K562 (cell line): ENCODE data around the gene NIPAL4. TPM values are rescaled to one million over a fixed set of nuclear protein-coding genes. Genes with fewer than 3 reads are reported as not detected.

Source experiments
- ATAC-seq: fragments of 200-7000 bp; cut with Tn5 transposase; 3 replicates; pipeline ENCODE4 v1.9.1; 2020; ENCODE audit warnings: moderate library complexity
- BruUV-seq: library from RNA; stranded (reverse); fragments of 400-500 nt; replicated peaks from 2 replicates; lab custom pipeline; 2021; lab: Mats Ljungman, UMichigan
- CTCF ChIA-PET: fragments of 300-600 bp; formaldehyde crosslinking; extraction: SDS; loops from one replicate; lab custom pipeline; 2021; ENCODE audit warnings: low intra/inter-chr PET ratio; lab: Yijun Ruan, JAX
- POLR2A ChIA-PET: fragments of 300-600, 350-650 bp; sonication (Branson Sonifier 250); formaldehyde crosslinking; extraction: SDS; loops from one replicate; lab custom pipeline; 2021; ENCODE audit warnings: antibody characterized with exemption, inconsistent platforms; lab: Yijun Ruan, JAX
- DNase-seq, 4 experiments: peaks; one replicate each; pipeline versions ENCODE4 v3.0.0 to v3.0.0-alpha.2; 2011 to 2018; ENCODE audit warnings: low spot score in 3 of 4, mixed read lengths in 3 of 4; ENCODE audit errors: extremely low read depth in 1 of 4
- FAIRE-seq: peaks from 2 replicates; lab custom pipeline; 2011; peaks lifted over from hg19 to GRCh38; lab: Jason Lieb, UNC
- H2AFZ ChIP-seq: 2 replicates; pipeline ENCODE4 v1.6.0; 2011; ENCODE audit warnings: low read depth, low read length, control low read depth, inconsistent platforms
- H3K27ac ChIP-seq: fragments of 200-600 bp; 3 replicates; pipeline ENCODE4 v1.8.0; 2011; ENCODE audit warnings: low read depth, mild to moderate bottlenecking, control low read depth, inconsistent platforms, low read length, moderate library complexity, mixed read lengths; ENCODE audit errors: extremely low read depth
- H3K27me3 ChIP-seq, 2 experiments: fragments of 300-600 bp in 1 of 2; 2 replicates in 1 of 2; 3 replicates in 1 of 2; pipeline versions ENCODE4 v1.6.0 to v1.8.0; 2011; ENCODE audit warnings: inconsistent platforms in 2 of 2, low read length in 2 of 2, mild to moderate bottlenecking in 1 of 2, mixed read lengths in 1 of 2, moderate library complexity in 1 of 2; ENCODE audit not compliant: control insufficient read depth in 2 of 2, insufficient read depth in 2 of 2
- H3K36me3 ChIP-seq: fragments of 300-600 bp; 3 replicates; pipeline ENCODE4 v1.8.0; 2011; ENCODE audit warnings: mild to moderate bottlenecking, low read length, inconsistent platforms; ENCODE audit not compliant: control insufficient read depth, insufficient read depth
- H3K4me1 ChIP-seq, 2 experiments: fragments of 200-600 bp in 1 of 2; replicated peaks in 1 of 2; 2 replicates in 1 of 2; 3 replicates in 1 of 2; pipeline versions ENCODE4 v1.5.1 to v1.8.0; 2011; ENCODE audit warnings: inconsistent platforms in 2 of 2, low read length in 2 of 2, mild to moderate bottlenecking in 1 of 2, mixed read lengths in 1 of 2, moderate library complexity in 1 of 2; ENCODE audit not compliant: control insufficient read depth in 2 of 2, insufficient read depth in 2 of 2
- H3K4me2 ChIP-seq: 2 replicates; pipeline ENCODE4 v1.6.1; 2011; ENCODE audit warnings: low read length, control low read depth, inconsistent platforms, mixed read lengths; ENCODE audit not compliant: insufficient read depth
- H3K4me3 ChIP-seq: fragments of 200-600 bp; sonication (generic), shearing (Covaris generic); 2 replicates; pipeline ENCODE4 v1.5.1; 2016; ENCODE audit warnings: control low read depth, inconsistent platforms
- H3K79me2 ChIP-seq: fragments of 200-600 bp; 3 replicates; pipeline ENCODE4 v1.8.0; 2011; ENCODE audit warnings: low read length, inconsistent platforms; ENCODE audit not compliant: control insufficient read depth, insufficient read depth
- H3K9ac ChIP-seq, 2 experiments: 2 replicates each; pipeline versions ENCODE4 v1.6.0 to v1.6.1; 2011; ENCODE audit warnings: low read depth in 2 of 2, low read length in 2 of 2, control low read depth in 1 of 2, inconsistent platforms in 1 of 2, mild to moderate bottlenecking in 1 of 2, mixed read lengths in 1 of 2; ENCODE audit not compliant: insufficient read depth in 1 of 2
- H3K9me1 ChIP-seq: one replicate; pipeline ENCODE4 v1.6.0; 2011; ENCODE audit warnings: inconsistent platforms, mild to moderate bottlenecking, low read length, moderate library complexity; ENCODE audit not compliant: control insufficient read depth, insufficient read depth
- H3K9me3 ChIP-seq: replicated peaks from 2 replicates; pipeline ENCODE4 v1.5.1; 2011; ENCODE audit warnings: low read depth, low read length, inconsistent platforms; ENCODE audit not compliant: control insufficient read depth, insufficient read depth
- H4K20me1 ChIP-seq: replicated peaks from 2 replicates; pipeline ENCODE4 v1.6.1; 2011; ENCODE audit warnings: low read length, inconsistent platforms, mixed read lengths; ENCODE audit not compliant: control insufficient read depth, insufficient read depth
- CREM ChIP-seq: IDR thresholded peaks from 2 replicates; pipeline ENCODE4 v1.6.1; 2014; ENCODE audit warnings: antibody characterized with exemption, low read depth
- ELF1 ChIP-seq: fragments of 200-800 bp; sonication (Bioruptor generic); IDR thresholded peaks from 2 replicates; pipeline ENCODE4 v1.6.1; 2016; ENCODE audit warnings: missing genetic modification characterization, missing compliant biosample characterization
- ETV1 ChIP-seq: fragments of 450-650 bp; conservative IDR thresholded peaks from 2 replicates; pipeline ENCODE4 v1.6.1; 2016; ENCODE audit warnings: missing genetic modification characterization, control low read depth, low read depth, missing compliant biosample characterization
- HDAC1 ChIP-seq, 2 experiments: fragments of 450-650 bp; IDR thresholded peaks; 2 replicates each; pipeline ENCODE4 v1.6.1; 2016 to 2017; ENCODE audit warnings: inconsistent platforms in 1 of 2, mild to moderate bottlenecking in 1 of 2, moderate library complexity in 1 of 2
- NR4A1 ChIP-seq, 2 experiments: fragments of 250-450 bp in 1 of 2; fragments of 450-650 bp in 1 of 2; sonication (Bioruptor Pico) in 1 of 2; IDR thresholded peaks; 2 replicates each; pipeline versions ENCODE4 v1.4.0 to v1.6.1; 2016 to 2020; ENCODE audit warnings: mild to moderate bottlenecking in 2 of 2, missing compliant biosample characterization in 1 of 2, missing genetic modification characterization in 1 of 2, moderate library complexity in 1 of 2
- POLR2AphosphoS2 ChIP-seq: IDR thresholded peaks from 2 replicates; pipeline ENCODE4 v1.6.1; 2012; ENCODE audit warnings: low read length, improper control_type of control experiment
- SAP30 ChIP-seq: fragments of 200-600 bp; sonication (generic); IDR thresholded peaks from 2 replicates; pipeline ENCODE4 v1.6.1; 2012; ENCODE audit warnings: borderline replicate concordance, low read depth, mild to moderate bottlenecking, moderate library complexity, low read length, control low read depth, inconsistent platforms; ENCODE audit not compliant: insufficient read depth, poor library complexity, severe bottlenecking
- ZNF134 ChIP-seq: fragments of 250-450 bp; sonication (Bioruptor Pico); conservative IDR thresholded peaks from 2 replicates; pipeline ENCODE4 v1.4.0; 2020
- WGBS: fragments of 100-300 bp; shearing (Covaris generic); methylation state at CpG from one replicate; pipeline ENCODE4 v1.1.6; 2016; ENCODE audit warnings: low coverage, mixed read lengths; ENCODE audit not compliant: insufficient coverage; ENCODE audit errors: missing lambda C conversion rate; 5-methylcytosine and 5-hydroxymethylcytosine counted together
- in situ Hi-C: fragments of 300-500 bp; cut with MboI; formaldehyde crosslinking; loops from 4 replicates; pipeline ENCODE4 v1.15.0; 2018; ENCODE audit warnings: inconsistent platforms, mixed read lengths
- intact Hi-C: fragments of 100-400 bp; cut with micrococcal nuclease; formaldehyde crosslinking; loops from 2 replicates; pipeline ENCODE4 v1.14.2; 2022
- polyA plus RNA-seq, 8 experiments: library from polyadenylated mRNA; depleted of rRNA in 4 of 8; stranded (reverse) in 5 of 8; unstranded in 3 of 8; fragments of >200 nt; fragmentation: Nextera tagmentation in 2 of 8; fragmentation: Illumina TruSeq in 1 of 8; extraction: Ambion mirVana in 2 of 8; extraction: Trizol in 1 of 8; gene quantifications; 2 replicates each; pipeline versions ENCODE4 v1.2.1 to v1.2.3, GENCODE V29; 2011 to 2014; ENCODE audit warnings: inconsistent platforms in 1 of 8, missing spikeins in 1 of 8
- total RNA-seq, 7 experiments: library from RNA; depleted of rRNA in 6 of 7; stranded (reverse); fragments of >200 nt in 6 of 7; fragmentation: Illumina TruSeq in 2 of 7; extraction: Trizol in 2 of 7; gene quantifications; 2 replicates each; pipeline versions ENCODE4 v1.2.1 to v1.2.3, GENCODE V29; 2011 to 2021; ENCODE audit warnings: low replicate concordance in 1 of 7
- TF ChIP-seq, protein P1 (sequence below): IDR thresholded peaks from 2 replicates; pipeline ENCODE4 v1.6.1; 2011; ENCODE audit not compliant: insufficient read length; ENCODE audit errors: extremely low read depth
- TF ChIP-seq, protein P2 (sequence below), 2 experiments: IDR thresholded peaks; 2 replicates each; pipeline ENCODE4 v1.6.1; 2012; ENCODE audit warnings: improper control_type of control experiment in 2 of 2, low read depth in 2 of 2, low read length in 2 of 2, borderline replicate concordance in 1 of 2

Gene NIPAL4
- total and polyA plus RNA-seq, 9 of the 15 experiments (the other 6 are each of a cell fraction or from before 2014, with no cell fraction given): not detected

DNA sequence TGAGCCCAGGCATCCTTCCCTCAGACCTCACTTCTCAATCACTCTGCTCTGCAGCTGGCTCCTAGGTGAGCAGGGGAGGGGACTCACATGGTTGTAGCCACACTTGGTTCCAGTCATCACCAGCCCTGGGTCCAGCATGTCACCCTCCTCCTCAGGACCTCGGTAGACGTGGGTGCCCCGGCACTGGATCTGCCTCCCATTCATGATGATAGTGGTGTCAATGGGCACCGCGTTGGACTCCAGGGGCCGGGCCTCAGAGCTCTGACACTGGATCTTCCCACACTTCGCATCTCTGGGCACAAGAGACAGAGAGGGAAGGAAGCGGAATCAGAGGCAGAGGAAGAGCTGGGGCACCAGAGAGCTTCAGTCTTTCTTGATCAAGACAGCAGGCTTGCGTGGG is 32.9 kb downstream of the NIPAL4 start:
- no peak for ATAC-seq
- TF ChIP-seq SAP30: no peak
- no TSS peak for BruUV-seq
- DNase-seq: no peak
- no peaks in the 10 kb centered on the region for H3K36me3 ChIP-seq
- WGBS: 19% methylated on average over 8 of the region's 9 CpGs
- ChIA-PET CTCF (no interaction called here), POLR2A (interaction anchor here (0.8 to 1.3 kb wide), 3 partner anchors 12 to 33 kb away, joined by 3 to 4 read pairs (median 3); no protein-coding TSS in a partner anchor)
- intact Hi-C loops (no loop called here), in situ Hi-C loops (no loop called here)
- no peak overlapping the region for H3K27ac ChIP-seq
- H3K79me2 ChIP-seq: no peaks in the 10 kb centered on the region
- no peaks in the 10 kb centered on the region for H3K4me1 ChIP-seq
- no peak overlapping the region for H3K9ac ChIP-seq
- no peaks in the 10 kb centered on the region for H3K9me1 ChIP-seq
- FAIRE-seq: no peak
- H3K9me3 ChIP-seq: no peaks in the 10 kb centered on the region
- H2AFZ ChIP-seq: no peak overlapping the region
- H4K20me1 ChIP-seq: no peaks in the 10 kb centered on the region
- H3K4me3 ChIP-seq: no peak overlapping the region
- no peak overlapping the region for H3K4me2 ChIP-seq
- H3K27me3 ChIP-seq: peaks cover 0 to 9% of the 10 kb centered on the region in 2 experiments; a peak in 1 of 5 replicates

- no peaks in the 10 kb centered on the region for H3K36me3 ChIP-seq
- no peak overlapping the region for H3K4me2 ChIP-seq
- no peaks in the 10 kb centered on the region for H3K4me1 ChIP-seq
- peak overlapping the region in 1 of 2 experiments; percentile 27; a peak in 1 of 4 replicates for H3K9ac ChIP-seq
- peaks cover 0 to 4% of the 10 kb centered on the region in 2 experiments; a peak in 1 of 5 replicates for H3K27me3 ChIP-seq
- DNase-seq (peak in 2 of 4 experiments; percentile 21 to 31), FAIRE-seq (peak; percentile 52), ATAC-seq (peak; percentile 81)
- in situ Hi-C loops: no loop called here
- H4K20me1 ChIP-seq: no peaks in the 10 kb centered on the region
- H3K9me1 ChIP-seq: no peaks in the 10 kb centered on the region
- H2AFZ ChIP-seq: peak overlapping the region; percentile 8; the same call in 1 of the 2 replicates
- ChIA-PET POLR2A (no interaction called here), CTCF (no interaction called here)
- H3K9me3 ChIP-seq: no peaks in the 10 kb centered on the region
- no TSS peak for BruUV-seq
- intact Hi-C loops: no loop called here
- H3K4me3 ChIP-seq: no peak overlapping the region
- 3% methylated on average over 5 of the region's 5 CpGs for WGBS
- no peaks in the 10 kb centered on the region for H3K79me2 ChIP-seq
- no peak overlapping the region for H3K27ac ChIP-seq
- TF ChIP-seq HDAC1 (IDR thresholded peaks at IDR 0.05): no peak
- TF ChIP-seq, protein P1, sequence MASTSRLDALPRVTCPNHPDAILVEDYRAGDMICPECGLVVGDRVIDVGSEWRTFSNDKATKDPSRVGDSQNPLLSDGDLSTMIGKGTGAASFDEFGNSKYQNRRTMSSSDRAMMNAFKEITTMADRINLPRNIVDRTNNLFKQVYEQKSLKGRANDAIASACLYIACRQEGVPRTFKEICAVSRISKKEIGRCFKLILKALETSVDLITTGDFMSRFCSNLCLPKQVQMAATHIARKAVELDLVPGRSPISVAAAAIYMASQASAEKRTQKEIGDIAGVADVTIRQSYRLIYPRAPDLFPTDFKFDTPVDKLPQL: no peak
- TF ChIP-seq ELF1 (tag): 0 out of 2 replicates have a peak, but pooled peaks have one; percentile 36
- no peak for TF ChIP-seq POLR2AphosphoS2
- TF ChIP-seq, protein P2, sequence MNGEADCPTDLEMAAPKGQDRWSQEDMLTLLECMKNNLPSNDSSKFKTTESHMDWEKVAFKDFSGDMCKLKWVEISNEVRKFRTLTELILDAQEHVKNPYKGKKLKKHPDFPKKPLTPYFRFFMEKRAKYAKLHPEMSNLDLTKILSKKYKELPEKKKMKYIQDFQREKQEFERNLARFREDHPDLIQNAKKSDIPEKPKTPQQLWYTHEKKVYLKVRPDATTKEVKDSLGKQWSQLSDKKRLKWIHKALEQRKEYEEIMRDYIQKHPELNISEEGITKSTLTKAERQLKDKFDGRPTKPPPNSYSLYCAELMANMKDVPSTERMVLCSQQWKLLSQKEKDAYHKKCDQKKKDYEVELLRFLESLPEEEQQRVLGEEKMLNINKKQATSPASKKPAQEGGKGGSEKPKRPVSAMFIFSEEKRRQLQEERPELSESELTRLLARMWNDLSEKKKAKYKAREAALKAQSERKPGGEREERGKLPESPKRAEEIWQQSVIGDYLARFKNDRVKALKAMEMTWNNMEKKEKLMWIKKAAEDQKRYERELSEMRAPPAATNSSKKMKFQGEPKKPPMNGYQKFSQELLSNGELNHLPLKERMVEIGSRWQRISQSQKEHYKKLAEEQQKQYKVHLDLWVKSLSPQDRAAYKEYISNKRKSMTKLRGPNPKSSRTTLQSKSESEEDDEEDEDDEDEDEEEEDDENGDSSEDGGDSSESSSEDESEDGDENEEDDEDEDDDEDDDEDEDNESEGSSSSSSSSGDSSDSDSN (IDR thresholded peaks at IDR 0.05; ENCODE audit: borderline replicate concordance in 1 of 2, low read depth in 2 of 2, low read length in 2 of 2): no peak
- peak; percentile 52; the same call in 1 of the 2 replicates for TF ChIP-seq ZNF134 (CRISPR knock-in tag)
- TF ChIP-seq ETV1 (tag): peak; percentile 67; the same call in 1 of the 2 replicates
- TF ChIP-seq CREM: peak; percentile 51
- TF ChIP-seq NR4A1 (CRISPR knock-in tag; IDR thresholded peaks at IDR 0.05): no peak
- 0 out of 2 replicates have a peak, but pooled peaks have one; percentile 32 for TF ChIP-seq NR4A1 (tag; IDR thresholded peaks at IDR 0.05)
Observed at GRCh38 chr5:157494178-157494832, 34.3 kb downstream of the NIPAL4 start.
